HUDEP-2 (cell line): ENCODE results near the gene MRPS24.
A peak's percentile ranks its signal among the peaks of the same experiment; 100 is the strongest.

Source experiments
- DNase-seq, 76 experiments: peaks; one replicate each; lab custom pipeline; 2025; ENCODE audit not compliant: unreplicated experiment in 76 of 76; lab: John Stamatoyannopoulos, UW

MRPS24 gene

DNA sequence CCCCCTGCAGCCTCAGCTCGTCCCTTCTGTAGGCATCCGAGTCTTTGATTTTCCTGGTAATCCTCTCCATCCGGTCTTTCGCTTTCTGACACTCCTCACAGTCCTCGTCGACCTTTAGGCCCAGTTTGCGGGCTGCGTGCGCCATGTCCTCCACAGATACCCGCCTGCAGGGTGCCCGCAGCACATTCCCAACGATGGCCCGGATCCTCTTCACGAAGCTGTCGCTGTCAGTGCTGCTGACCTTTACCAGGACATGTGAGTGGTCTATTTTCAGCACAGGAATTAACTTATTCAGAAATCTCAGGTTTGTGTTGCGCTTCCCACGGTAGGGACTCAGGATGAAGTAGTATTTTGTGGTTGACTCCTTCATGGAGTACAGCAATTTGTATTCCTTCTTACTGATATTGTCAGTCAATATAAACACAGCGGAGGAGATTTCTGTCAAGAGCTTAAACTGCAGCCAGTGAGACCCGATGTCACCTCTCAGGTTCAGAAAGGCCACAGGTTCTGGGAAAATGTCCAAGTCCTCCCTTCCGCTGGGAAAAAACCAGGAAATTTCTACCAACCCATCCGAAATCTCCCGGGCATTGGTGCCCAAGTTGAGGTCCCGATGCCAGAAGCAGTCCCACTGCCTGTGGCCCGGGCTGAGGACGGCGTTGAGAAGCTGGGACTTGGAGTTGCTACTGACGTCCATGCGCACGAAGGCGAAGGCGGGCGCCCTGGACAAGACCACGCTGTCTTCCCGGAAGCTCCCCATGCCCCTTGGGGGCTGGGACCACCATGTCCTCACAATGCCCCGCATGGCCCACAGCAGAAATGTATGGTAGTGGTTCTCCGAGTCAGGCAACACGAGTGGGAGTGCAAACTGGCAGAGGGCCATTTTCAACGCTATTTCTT is 8.9 kb upstream of the MRPS24 start:
- DNase-seq = no peak

DNA sequence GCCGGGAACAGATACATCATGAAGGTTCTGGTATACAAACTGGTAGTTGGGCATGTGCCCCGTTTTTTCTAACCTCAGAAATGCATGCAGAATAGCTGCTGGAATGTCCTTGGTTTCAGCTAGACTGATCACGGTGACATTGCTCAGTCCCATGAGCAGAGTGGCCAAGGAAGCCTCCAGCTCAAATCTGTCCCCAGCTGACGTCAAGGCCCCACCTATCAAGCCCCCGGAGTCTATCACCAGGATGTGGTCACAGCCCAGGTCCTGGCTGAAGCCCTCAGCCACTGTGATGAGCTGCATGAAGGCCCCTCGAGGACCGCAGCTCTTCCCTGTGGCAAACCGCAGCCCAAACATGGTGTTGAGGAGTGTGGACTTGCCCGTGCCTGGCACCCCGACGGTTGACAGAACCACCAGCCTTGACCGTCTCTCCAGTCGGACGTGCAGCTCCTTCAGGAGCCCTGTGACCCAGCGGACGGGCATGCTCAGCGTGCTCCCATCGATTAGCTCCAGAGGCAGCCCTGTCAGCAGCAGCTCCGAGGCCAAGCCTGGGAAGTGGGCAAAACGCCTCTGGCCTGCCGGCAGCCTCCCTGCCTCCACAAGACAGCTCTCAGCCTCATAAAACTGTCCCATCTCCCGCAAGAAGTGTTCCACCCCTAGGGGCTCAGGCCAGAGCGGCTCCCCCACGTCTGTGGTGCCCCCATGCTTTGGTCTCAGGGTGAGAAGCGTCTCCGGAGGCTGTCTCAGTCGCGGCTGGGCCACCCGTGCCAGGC is 7.8 kb upstream of the MRPS24 start:
- DNase-seq = no peak

DNA sequence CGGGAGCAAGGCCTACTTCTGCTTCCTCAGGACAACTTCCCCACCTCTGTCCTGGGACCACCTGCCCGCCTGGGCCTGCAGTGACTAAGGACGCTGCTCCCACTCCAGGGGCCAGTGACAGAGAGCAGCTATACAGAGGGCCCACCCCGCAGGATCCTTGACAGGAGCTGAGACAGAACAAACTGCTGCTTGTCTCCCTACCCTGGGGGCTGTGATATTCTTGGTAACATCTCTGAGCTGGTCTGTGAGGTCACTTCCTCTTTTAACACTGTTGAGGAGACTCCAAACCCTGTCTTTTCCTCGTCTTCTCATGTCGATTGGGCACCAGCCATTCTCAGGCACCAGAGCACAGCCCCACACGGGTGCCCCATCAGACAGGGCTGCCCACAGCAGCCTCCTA is 6.9 kb upstream of the MRPS24 start:
- DNase-seq = no peak

DNA sequence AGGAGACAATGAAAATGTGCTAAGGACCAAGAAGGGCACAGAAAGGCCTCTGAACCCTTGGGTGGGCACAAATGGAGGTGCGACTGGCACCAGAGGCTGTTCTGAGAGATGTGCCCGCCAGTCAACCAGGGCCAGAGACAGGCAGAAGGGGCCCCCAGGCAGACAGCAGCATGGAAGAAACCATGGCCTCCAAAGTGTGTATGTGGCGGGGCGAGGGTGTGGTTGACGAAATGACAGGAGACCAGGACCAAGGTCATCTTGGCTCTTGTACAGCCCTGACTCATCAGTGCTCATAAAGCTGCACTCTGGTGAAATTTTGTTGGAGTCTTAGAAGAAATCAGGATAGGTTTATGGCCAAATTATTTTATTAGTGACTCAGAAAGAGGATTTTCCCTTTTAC is 4.0 kb upstream of the MRPS24 start:
- peak in 29 of 76 experiments; percentile 3 to 42 (median 18) for DNase-seq

DNA sequence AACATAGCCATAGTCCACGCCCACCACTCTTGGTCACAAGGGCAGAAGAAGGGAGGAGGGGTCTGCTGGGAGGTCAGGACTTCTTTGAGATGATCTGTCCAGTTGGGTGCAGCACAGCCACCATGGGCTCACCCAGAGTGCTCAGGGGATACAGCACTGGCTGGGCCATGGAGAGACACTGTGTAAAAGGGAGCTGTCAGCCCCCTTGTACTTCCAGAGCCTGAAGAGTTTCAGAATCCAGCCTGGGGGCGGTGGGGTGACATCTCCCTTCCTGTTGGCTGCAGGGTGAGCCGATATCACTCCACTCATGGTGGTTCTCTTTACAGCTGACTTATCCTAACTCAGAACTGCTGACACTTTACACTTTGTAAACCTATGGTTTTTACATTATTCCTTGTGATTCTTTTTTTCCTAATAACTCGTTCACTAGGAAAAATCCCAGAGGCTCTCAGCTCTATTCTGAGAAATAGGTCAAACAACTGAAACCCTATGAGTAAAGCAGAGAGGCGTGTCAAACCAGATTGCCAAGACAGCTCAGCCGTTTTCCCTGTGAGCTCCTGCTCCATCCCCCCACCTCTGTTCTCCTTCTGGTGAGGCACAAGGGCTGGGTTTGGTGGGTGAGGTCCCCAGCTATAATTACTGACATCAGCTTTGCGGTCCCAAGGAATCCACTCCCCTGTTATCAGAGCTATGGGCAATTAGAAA is 3.2 kb upstream of the MRPS24 start:
- no peak for DNase-seq

DNA sequence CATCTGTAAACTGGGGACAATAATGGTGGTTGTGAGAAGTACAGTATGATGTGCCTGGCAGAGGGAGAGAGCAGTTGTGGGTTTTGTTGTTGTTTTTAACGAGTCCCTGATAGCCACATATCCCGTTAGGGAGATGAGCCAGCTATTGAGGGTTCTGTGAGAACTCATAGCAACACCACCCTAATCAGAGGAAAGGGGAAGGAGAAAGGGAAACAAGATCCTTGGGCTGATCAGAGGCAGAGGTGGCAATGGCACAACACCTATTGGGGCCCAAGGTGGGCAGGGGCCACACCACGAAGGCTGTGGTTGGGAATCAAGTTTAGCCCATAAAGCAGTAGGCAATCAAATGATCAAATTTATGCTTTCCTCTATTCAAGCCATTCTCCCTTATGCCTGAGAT is 1.7 kb upstream of the MRPS24 start:
- no peak for DNase-seq

DNA sequence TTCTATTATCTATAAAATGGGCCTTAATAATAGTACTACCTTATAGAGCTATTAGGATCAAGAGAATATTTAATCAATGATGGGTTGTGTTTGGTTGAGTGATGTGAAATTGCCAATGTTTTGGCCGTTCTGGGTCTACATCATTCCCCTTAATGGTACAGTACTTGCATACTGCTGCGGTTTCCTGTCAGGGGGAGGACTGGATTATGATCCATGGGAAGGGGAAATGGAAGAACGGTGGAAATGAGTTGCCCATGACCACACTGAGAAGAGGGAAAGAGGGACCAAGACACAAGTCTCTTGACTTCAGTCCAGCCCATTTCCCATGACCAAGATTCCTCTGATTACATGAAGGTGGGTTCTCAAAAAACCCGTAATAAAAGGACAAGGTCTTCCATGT is 999 bp upstream of the MRPS24 start:
- DNase-seq = no peak

DNA sequence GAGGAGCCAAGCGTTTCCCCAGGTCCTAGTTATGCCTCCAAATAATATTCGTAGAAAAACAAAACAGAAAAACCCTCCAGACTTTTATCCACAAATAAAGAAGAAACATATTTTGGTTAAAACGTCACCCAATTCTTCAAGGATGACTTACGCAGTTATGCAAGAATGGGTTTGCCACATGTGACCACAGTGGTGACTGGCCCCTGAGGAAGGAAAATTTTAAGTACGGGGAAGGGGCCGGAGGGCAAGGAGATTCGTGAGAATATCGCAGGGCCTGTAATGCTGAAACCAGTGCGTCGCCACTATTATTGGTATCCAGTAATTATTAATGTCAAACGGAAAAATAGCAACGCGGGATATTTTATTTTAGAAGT is 537 bp upstream of the MRPS24 start:
- DNase-seq = no peak

DNA sequence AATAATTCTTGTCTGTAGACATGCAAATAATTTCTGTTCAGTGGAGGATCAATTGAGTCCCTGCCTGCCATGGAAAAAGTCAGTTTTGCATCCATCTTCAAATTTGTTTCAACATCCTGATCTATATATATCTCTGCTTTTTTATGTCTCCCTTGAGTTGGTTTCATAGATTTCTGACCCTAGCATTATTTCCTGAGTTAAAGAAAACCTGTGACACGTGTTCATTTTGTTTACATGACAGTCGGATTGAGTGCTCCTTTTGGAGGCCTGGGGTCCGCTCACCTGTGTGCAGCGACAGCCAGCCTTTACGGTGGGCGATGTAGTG is 674 bp downstream of the MRPS24 start:
- DNase-seq = peak in 1 of 76 experiments; percentile 22

DNA sequence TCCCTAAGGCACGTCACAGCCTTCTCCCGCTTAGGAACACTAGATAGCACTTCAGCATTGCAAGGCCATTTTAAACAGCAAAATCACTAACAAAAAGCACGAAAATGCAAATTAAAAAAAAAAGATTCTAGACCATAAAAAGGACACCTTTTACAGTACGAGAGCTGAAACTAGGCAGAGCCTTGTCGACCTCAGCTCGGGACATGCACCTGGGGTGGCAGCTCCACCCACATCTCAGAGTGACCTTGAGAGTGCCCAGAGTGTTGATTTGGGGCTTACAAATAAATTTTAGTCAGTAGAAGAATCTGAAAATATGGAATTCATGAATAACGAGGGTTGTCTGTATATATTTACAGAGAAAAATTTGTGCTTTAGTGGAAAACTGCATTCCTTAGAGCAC is 1.1 kb downstream of the MRPS24 start:
- DNase-seq = peak in 1 of 76 experiments; percentile 30

DNA sequence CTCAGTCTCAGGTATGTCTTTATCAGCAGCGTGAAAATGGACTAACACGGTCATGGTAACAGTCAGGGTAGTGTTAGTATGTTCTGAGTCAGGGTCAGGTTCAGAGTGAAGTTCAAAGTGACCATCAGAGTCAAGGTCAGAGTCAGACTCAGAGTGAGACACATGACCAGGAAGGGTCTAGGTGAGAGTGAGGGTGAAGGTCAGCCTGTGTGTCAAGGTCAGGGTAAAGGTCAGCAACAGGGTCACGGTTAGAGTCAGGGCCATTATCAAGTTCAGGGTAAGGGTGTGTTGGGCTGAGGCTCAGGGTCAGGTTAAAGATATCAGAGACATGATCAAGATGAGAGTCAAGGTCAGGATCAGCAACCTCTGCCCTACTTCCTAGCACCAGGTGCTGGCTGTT is 4.0 kb downstream of the MRPS24 start:
- DNase-seq = no peak

DNA sequence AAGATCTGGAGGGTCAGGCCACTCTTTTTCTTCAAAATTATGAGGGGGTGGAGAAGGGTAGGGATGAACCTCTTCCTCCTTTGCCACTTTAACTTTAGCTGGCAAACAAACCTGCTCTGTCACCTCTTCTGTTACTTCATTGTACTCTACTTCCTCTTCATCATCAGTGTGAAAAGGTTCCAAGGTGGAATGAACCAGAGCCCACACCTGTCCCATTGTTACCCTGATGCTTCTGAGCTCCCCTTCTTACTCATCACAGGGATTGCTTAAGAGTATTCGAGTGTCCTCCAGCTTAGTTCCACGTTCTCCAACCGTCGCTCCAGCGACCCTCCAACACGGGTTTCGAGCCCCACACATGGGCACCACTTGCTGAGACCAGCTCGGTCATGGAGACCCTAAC is 5.2 kb downstream of the MRPS24 start:
- no peak for DNase-seq

DNA sequence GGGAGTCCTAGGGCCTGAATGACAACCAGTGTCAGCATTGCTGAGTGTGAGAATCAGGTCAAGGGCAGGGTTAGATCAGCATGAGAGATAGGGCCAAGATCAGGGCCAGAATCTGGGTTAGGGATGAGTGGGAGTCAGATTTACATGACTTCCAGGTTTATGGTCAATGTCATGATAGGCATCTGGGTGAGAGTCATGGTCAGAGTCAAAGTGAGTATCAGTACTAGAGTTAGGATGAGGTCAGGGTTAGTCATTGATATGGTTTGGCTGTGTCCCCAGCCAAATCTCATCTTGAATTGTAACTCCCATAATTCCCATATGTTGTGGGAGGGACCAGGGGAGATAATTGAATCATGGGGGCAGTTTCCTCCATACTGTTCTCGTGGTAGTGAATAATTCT is 12.3 kb downstream of the MRPS24 start:
- peak in 5 of 76 experiments; percentile 5 to 59 (median 17) for DNase-seq

DNA sequence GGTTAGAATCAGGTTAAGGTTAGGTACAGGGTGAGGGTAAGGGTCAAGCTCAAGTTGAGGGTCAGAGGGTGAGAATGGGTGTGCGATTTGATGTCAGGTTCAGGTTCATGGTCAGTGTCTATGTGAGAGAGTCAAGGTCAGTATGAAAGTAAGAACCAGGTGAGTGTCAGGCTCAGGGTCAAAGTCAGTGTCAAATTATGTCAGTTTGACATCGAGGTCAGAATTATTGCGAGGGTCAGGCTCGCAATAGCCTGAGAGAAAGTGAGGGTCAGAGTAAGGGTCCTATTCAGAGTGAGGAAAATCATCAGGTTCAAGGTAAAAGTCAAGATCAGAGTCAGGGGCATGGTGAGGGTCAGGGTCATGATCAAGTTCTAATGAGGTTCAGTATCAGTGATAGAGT is 13.0 kb downstream of the MRPS24 start:
- DNase-seq = no peak

DNA sequence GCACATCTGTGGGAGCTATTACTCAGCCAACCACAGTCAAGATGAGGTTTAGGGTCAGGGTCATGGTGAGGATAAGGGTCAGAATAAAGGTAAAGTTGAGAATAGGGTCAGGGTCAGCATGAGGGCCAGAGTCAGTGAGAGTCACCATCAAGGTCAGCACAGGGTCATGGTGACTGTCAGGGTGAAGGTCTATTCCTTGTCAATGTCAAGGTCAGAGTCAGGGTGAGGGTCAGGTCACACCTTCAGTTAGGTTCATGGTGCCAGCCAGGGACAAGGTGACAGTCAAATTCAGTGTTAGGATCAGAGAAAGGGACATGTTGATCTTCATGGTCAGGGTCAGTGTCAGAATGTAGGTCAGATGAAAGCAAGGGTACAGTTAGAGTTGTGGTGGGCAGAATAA is 14.1 kb downstream of the MRPS24 start:
- DNase-seq = no peak

DNA sequence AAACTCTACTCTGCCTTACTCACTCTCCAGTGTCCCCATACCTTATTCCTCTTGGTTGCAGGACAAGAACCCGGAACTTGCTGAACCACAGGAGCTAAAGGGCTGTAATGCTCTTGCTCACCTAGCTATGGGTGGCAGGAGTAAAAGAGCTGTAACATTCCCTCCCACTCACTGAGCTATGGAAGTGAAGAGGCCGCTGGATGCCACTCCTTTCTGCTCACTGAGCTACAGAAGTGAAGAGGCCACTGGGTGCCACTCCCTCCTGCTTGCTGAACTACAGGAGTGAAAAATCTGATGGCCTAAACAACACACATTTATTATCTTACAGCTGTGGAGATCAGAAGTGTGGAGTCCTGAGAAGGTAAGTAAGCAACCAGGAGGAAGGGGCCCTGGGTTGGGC is 17.5 kb downstream of the MRPS24 start:
- DNase-seq = no peak

DNA sequence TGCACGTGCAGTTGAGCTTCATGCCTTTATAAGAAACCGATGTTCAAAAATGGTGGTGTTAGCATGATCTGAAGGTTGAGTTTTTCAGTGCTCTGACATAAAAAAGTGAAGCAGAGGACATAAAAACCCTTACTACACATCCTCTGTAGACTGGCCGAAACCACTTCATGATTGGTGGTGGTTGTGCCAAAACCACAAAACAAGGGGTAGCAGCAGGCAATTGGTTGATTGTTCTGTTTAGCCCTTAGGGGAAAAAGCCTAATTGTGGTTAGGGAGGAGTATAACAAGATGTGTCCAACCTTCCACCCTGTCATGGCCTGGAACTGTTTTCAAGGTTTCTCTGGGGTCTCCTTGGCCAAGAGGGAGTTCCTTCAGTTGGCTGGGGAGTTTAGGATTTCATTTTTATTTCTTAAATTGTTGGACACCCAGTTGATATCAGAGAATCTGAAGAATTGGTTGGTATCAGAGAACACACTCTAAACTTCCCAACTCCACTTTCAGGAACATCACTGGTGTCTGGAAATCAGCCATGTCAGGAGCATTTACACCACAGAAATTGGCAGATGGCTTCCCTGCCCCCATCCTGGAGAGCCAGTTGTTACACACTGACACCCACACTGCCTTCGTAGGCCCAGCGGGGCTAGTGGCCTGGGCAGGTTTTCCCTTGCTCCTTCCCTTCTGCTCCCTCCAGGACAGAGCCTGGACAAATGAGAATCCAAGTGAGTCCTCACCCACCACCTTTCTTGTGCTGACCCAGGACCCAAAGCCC is 18.8 kb downstream of the MRPS24 start:
- DNase-seq = peak in 8 of 76 experiments; percentile 5 to 41 (median 30)

DNA sequence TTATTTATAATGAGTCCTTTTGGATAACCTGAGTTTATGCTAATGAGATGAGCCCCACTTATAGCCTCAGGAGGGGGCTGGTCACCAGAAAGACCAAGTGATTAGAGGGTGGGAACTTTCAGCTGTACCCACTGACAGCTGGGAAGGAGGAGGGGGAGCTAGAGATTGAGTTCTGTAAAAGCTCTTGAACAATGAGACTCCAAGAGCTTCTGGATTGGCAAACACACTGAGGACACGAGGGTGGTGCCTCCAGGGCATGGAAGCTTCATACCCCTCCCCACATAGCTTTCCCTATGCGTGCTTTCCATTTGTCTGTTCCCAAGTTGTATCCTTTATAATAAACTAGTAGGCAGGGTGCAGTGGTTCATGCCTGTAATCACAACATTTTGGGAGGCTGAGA is 20.3 kb downstream of the MRPS24 start:
- no peak for DNase-seq

DNA sequence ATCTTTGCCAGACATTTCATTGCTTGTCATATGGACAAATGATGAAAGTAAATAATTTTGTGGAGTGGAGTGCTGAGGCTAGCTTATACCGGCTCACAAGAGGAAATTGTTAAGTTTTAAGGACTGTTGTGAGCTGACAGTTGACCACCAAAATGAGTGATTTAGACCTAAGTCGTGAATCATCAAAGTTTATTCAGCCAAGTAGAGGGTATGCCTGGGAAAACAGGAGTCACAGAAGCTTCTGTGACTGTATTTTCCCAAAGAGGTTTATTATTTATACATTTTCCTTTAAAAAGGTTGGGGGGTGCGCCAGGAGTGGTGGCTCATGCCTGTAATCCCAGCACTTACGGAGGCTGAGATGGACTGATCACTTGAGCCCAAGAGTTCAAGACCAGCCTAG is 21.8 kb downstream of the MRPS24 start:
- DNase-seq = no peak

DNA sequence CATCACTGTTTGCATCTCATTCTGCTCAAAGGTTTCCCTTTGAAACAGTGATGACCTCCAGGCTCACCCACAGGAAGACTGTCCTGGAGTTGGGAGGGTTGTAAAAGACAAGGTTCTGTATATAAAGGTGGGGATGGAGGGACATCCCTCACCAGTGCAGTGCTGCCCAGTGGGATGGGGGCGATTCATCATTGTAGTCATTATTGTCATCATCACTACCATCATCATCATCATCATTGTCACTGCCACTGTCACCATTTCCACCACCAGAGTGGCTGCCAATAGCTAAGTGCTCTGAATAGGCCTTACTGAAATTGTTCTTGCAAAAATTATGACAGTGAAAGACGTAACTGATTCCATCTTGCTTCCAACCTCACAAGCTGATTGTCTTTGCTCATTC is 24.7 kb downstream of the MRPS24 start:
- no peak for DNase-seq

DNA sequence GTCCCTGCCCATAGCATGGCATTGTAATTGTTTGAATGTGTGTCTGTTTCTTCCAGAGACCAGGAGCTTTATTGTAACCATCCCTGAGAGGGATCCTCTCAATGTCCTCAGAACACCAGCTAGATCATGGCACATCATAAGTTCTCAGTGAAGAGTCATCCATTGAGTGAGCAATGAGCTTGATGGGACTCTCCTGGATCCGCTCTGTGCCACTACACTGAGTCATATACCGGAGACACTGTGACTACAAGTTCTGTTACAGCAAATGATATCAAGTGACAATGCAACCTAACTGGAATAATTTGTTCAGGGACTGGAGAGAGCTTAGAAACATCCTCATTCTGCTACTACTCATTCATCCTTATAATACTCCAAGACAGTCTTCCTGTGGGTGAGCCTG is 25.1 kb downstream of the MRPS24 start:
- no peak for DNase-seq
